HepG2 (cell line): ENCODE data around the gene ATAD2B.

Experiments
- CTCF ChIP-seq: sonication (generic); formaldehyde crosslinking; IDR thresholded peaks from 2 replicates; pipeline ENCODE4 v1.5.0; 2020; ENCODE audit warnings: mild to moderate bottlenecking, missing genetic modification reagents, moderate library complexity
- FOXP4 ChIP-seq: sonication (generic); formaldehyde crosslinking; IDR thresholded peaks from 2 replicates; pipeline ENCODE4 v1.4.0; 2020; ENCODE audit warnings: missing genetic modification reagents
- NR2C2 ChIP-seq: sonication (generic); formaldehyde crosslinking; IDR thresholded peaks from 2 replicates; pipeline ENCODE4 v1.4.0; 2020; ENCODE audit warnings: missing genetic modification reagents, mild to moderate bottlenecking, moderate library complexity, borderline replicate concordance
- SAFB2 ChIP-seq: sonication (generic); formaldehyde crosslinking; IDR thresholded peaks from 2 replicates; pipeline ENCODE4 v1.5.1; 2020; ENCODE audit warnings: missing genetic modification reagents, low read depth, mild to moderate bottlenecking, borderline replicate concordance
- STAT5B ChIP-seq: sonication (generic); formaldehyde crosslinking; IDR thresholded peaks from 2 replicates; pipeline ENCODE4 v1.4.0; 2020; ENCODE audit warnings: missing genetic modification reagents
- TRAFD1 ChIP-seq: sonication (generic); formaldehyde crosslinking; IDR thresholded peaks from 2 replicates; pipeline ENCODE4 v1.5.1; 2020; ENCODE audit warnings: missing genetic modification reagents, mild to moderate bottlenecking, borderline replicate concordance
- ZBTB21 ChIP-seq: sonication (generic); formaldehyde crosslinking; IDR thresholded peaks from 2 replicates; pipeline ENCODE4 v1.4.0; 2020; ENCODE audit warnings: missing genetic modification reagents
- ZFX ChIP-seq: sonication (generic); formaldehyde crosslinking; IDR thresholded peaks from 2 replicates; pipeline ENCODE4 v1.4.0; 2020; ENCODE audit warnings: mild to moderate bottlenecking, low read depth, missing genetic modification reagents, moderate library complexity
- ZNF292 ChIP-seq: sonication (generic); formaldehyde crosslinking; IDR thresholded peaks from 2 replicates; pipeline ENCODE4 v1.8.1; 2022; ENCODE audit warnings: mild to moderate bottlenecking, low read depth, missing genetic modification reagents, borderline replicate concordance
- ZNF496 ChIP-seq: sonication (generic); formaldehyde crosslinking; IDR thresholded peaks from 2 replicates; pipeline ENCODE4 v1.8.1; 2023; ENCODE audit warnings: mild to moderate bottlenecking, moderate library complexity, missing genetic modification reagents; ENCODE audit not compliant: insufficient replicate concordance
- TF ChIP-seq, protein P1 (sequence below): sonication (generic); formaldehyde crosslinking; IDR thresholded peaks from 2 replicates; pipeline ENCODE4 v1.4.0; 2020; ENCODE audit warnings: missing genetic modification reagents
- TF ChIP-seq, protein P2 (sequence below): sonication (generic); formaldehyde crosslinking; IDR thresholded peaks from 2 replicates; pipeline ENCODE4; 2020; ENCODE audit warnings: missing genetic modification reagents, mild to moderate bottlenecking, borderline replicate concordance

DNA sequence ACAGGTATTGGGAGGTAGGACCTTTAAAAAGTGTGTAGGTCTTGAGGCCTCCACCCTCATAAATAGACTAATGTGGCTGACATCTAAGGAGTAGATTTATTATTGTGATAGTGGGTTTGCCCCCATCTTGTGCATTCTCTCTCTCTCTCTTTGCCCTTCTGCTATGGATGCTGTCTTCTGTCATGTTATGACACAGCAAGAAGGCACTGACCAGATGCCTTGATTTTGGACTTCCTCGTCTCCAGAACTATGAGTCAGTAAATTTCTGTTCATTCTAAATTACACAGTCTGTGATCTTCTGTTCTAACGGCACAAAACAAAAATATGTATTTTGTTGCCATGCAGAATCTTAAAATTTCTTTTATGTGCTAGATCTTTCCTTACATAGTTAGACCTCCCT is 66.9 kb downstream of the ATAD2B start:
- TF ChIP-seq ZFX (no peak), TRAFD1 (CRISPR knock-in tag) (no peak), ZNF496 (no peak), SAFB2 (CRISPR knock-in tag) (no peak), ZNF292 (CRISPR knock-in tag) (no peak), FOXP4 (CRISPR knock-in tag) (no peak), ZBTB21 (CRISPR knock-in tag) (no peak), NR2C2 (CRISPR knock-in tag) (no peak), CTCF (CRISPR knock-in tag) (no peak), STAT5B (no peak)
- TF ChIP-seq, protein P1, sequence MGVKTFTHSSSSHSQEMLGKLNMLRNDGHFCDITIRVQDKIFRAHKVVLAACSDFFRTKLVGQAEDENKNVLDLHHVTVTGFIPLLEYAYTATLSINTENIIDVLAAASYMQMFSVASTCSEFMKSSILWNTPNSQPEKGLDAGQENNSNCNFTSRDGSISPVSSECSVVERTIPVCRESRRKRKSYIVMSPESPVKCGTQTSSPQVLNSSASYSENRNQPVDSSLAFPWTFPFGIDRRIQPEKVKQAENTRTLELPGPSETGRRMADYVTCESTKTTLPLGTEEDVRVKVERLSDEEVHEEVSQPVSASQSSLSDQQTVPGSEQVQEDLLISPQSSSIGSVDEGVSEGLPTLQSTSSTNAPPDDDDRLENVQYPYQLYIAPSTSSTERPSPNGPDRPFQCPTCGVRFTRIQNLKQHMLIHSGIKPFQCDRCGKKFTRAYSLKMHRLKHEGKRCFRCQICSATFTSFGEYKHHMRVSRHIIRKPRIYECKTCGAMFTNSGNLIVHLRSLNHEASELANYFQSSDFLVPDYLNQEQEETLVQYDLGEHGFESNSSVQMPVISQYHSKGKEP (CRISPR knock-in tag): no peak
- TF ChIP-seq, protein P2, sequence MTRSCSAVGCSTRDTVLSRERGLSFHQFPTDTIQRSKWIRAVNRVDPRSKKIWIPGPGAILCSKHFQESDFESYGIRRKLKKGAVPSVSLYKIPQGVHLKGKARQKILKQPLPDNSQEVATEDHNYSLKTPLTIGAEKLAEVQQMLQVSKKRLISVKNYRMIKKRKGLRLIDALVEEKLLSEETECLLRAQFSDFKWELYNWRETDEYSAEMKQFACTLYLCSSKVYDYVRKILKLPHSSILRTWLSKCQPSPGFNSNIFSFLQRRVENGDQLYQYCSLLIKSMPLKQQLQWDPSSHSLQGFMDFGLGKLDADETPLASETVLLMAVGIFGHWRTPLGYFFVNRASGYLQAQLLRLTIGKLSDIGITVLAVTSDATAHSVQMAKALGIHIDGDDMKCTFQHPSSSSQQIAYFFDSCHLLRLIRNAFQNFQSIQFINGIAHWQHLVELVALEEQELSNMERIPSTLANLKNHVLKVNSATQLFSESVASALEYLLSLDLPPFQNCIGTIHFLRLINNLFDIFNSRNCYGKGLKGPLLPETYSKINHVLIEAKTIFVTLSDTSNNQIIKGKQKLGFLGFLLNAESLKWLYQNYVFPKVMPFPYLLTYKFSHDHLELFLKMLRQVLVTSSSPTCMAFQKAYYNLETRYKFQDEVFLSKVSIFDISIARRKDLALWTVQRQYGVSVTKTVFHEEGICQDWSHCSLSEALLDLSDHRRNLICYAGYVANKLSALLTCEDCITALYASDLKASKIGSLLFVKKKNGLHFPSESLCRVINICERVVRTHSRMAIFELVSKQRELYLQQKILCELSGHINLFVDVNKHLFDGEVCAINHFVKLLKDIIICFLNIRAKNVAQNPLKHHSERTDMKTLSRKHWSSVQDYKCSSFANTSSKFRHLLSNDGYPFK (CRISPR knock-in tag): no peak
